ENCODE measurements around the gene RASSF5. TPM values are rescaled to one million over a fixed set of nuclear protein-coding genes. Genes with fewer than 3 reads are reported as not detected.

Gene RASSF5
- total and polyA plus RNA-seq, 2 experiments from 2014 or later, result 0.48 to 4.4 TPM

DNA sequence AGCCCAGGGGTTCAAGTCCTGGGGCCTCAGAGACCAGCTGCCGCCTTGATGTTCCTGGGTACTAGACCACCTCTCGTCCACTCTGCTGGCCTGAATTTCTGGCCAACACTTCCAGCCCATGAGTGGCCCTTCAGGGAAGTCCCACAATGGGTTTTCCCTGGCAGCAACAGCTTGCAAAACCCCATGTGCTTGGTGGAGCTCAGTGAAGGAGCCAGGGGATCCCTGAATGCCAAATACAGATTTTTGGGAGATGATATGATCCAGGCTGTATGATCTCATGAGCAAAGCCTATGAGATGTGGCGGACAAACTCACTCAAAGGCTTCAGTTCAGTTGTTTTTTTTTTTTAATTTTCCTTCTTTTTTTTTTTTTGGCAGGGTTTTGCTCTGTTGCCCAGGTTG is 9.6 kb upstream of the RASSF5 start:
- Histone ChIP-seq H3K79me2 (replicated peaks; ENCODE audit: insufficient read depth) (no peaks in the 10 kb centered on the region), H3K27me3 (ENCODE audit: insufficient read depth) (peaks cover 4% of the 10 kb centered on the region; the same call in 1 of the 2 replicates), H4K20me1 (replicated peaks; ENCODE audit: insufficient read depth) (no peaks in the 10 kb centered on the region), H3K27ac (ENCODE audit: low read depth) (no peak overlapping the region), H3F3A (replicated peaks; ENCODE audit: low read depth) (no peaks in the 10 kb centered on the region), H3K4me1 (ENCODE audit: insufficient read depth) (peaks cover 6% of the 10 kb centered on the region; the same call in 1 of the 2 replicates), H3K9me2 (ENCODE audit: insufficient read depth) (no peaks in the 10 kb centered on the region), H3K4me2 (no peak overlapping the region), H3K36me3 (ENCODE audit: insufficient read depth) (no peaks in the 10 kb centered on the region), H2AFZ (no peak overlapping the region), H3K4me3 (no peak overlapping the region)
- Mint-ChIP-seq H3K4me3 (no peak overlapping the region), H3K4me1 (peaks cover 12% of the 10 kb centered on the region), H3K27me3 (ENCODE audit: insufficient read depth, low read depth, poor library complexity) (peaks cover 11% of the 10 kb centered on the region), H3K27ac (no peak overlapping the region), H3K9me3 (no peaks in the 10 kb centered on the region), H3K36me3 (ENCODE audit: low read depth) (peaks cover 13% of the 10 kb centered on the region; the same call in 2 of the 3 replicates)
- DNase-seq (ENCODE audit: low spot score), result no peak
- no peak for TF ChIP-seq ZNF331 (CRISPR knock-in tag; IDR thresholded peaks at IDR 0.05; ENCODE audit: low read depth)
- TF ChIP-seq CREB1 (CRISPR knock-in tag; IDR thresholded peaks at IDR 0.05; ENCODE audit: low read depth), result no peak
- no peak for TF ChIP-seq STAT1 (IDR thresholded peaks at IDR 0.05; ENCODE audit: unreplicated experiment)
- TF ChIP-seq JUNB (IDR thresholded peaks at IDR 0.05; ENCODE audit: unreplicated experiment), result no peak
- TF ChIP-seq, protein P1, sequence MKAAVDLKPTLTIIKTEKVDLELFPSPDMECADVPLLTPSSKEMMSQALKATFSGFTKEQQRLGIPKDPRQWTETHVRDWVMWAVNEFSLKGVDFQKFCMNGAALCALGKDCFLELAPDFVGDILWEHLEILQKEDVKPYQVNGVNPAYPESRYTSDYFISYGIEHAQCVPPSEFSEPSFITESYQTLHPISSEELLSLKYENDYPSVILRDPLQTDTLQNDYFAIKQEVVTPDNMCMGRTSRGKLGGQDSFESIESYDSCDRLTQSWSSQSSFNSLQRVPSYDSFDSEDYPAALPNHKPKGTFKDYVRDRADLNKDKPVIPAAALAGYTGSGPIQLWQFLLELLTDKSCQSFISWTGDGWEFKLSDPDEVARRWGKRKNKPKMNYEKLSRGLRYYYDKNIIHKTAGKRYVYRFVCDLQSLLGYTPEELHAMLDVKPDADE (IDR thresholded peaks at IDR 0.05), result no peak
- TF ChIP-seq EZH2phosphoT487 (IDR thresholded peaks at IDR 0.05; ENCODE audit: unreplicated experiment), result no peak
- TF ChIP-seq, protein P2, sequence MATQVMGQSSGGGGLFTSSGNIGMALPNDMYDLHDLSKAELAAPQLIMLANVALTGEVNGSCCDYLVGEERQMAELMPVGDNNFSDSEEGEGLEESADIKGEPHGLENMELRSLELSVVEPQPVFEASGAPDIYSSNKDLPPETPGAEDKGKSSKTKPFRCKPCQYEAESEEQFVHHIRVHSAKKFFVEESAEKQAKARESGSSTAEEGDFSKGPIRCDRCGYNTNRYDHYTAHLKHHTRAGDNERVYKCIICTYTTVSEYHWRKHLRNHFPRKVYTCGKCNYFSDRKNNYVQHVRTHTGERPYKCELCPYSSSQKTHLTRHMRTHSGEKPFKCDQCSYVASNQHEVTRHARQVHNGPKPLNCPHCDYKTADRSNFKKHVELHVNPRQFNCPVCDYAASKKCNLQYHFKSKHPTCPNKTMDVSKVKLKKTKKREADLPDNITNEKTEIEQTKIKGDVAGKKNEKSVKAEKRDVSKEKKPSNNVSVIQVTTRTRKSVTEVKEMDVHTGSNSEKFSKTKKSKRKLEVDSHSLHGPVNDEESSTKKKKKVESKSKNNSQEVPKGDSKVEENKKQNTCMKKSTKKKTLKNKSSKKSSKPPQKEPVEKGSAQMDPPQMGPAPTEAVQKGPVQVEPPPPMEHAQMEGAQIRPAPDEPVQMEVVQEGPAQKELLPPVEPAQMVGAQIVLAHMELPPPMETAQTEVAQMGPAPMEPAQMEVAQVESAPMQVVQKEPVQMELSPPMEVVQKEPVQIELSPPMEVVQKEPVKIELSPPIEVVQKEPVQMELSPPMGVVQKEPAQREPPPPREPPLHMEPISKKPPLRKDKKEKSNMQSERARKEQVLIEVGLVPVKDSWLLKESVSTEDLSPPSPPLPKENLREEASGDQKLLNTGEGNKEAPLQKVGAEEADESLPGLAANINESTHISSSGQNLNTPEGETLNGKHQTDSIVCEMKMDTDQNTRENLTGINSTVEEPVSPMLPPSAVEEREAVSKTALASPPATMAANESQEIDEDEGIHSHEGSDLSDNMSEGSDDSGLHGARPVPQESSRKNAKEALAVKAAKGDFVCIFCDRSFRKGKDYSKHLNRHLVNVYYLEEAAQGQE (IDR thresholded peaks at IDR 0.05; ENCODE audit: unreplicated experiment), result no peak
- no peak for TF ChIP-seq ZNF114 (CRISPR knock-in tag; IDR thresholded peaks at IDR 0.05)
- no peak for TF ChIP-seq NANOG (IDR thresholded peaks at IDR 0.05; ENCODE audit: borderline replicate concordance)
- no peak for TF ChIP-seq ZNF462 (CRISPR knock-in tag; IDR thresholded peaks at IDR 0.05)
- TF ChIP-seq EZH2 (IDR thresholded peaks at IDR 0.05; ENCODE audit: low read depth, unreplicated experiment), result no peak
- TF ChIP-seq POLR2AphosphoS5 (IDR thresholded peaks at IDR 0.05; ENCODE audit: low read depth), result no peak
- TF ChIP-seq CTCF (conservative IDR thresholded peaks at IDR 0.05; ENCODE audit: low read depth in 2 of 2), result no peak
- no peak for ATAC-seq
